WTC11 (cell line): ENCODE data around the gene GPR162.

ENCODE experiments used
- ATF1 ChIP-seq: sonication (generic); formaldehyde crosslinking; IDR thresholded peaks from 2 replicates; pipeline ENCODE4 v1.8.1; 2023; ENCODE audit warnings: mild to moderate bottlenecking, moderate library complexity, missing genetic modification reagents
- NR1H2 ChIP-seq: sonication (generic); formaldehyde crosslinking; IDR thresholded peaks from 2 replicates; pipeline ENCODE4 v1.9.0; 2021; ENCODE audit warnings: mild to moderate bottlenecking, moderate library complexity, missing genetic modification reagents
- OVOL2 ChIP-seq: fragments of 250-450 bp; sonication (Bioruptor Pico); IDR thresholded peaks from 2 replicates; pipeline ENCODE4 v1.9.0; 2021; ENCODE audit warnings: mild to moderate bottlenecking, borderline replicate concordance
- ZBTB21 ChIP-seq: sonication (generic); formaldehyde crosslinking; IDR thresholded peaks from 2 replicates; pipeline ENCODE4 v1.8.1; 2023; ENCODE audit warnings: mild to moderate bottlenecking, missing genetic modification reagents, borderline replicate concordance
- TF ChIP-seq, protein P1 (sequence below): sonication (generic); formaldehyde crosslinking; IDR thresholded peaks from 2 replicates; pipeline ENCODE4 v1.8.0; 2022; ENCODE audit warnings: mild to moderate bottlenecking, missing genetic modification reagents
- TF ChIP-seq, protein P2 (sequence below): fragments of 200-600 bp; IDR thresholded peaks from 2 replicates; pipeline ENCODE4 v1.8.0; 2022; ENCODE audit warnings: antibody characterized with exemption
- TF ChIP-seq, protein P3 (sequence below): sonication (generic); formaldehyde crosslinking; conservative IDR thresholded peaks from 2 replicates; pipeline ENCODE4 v1.8.1; 2022; ENCODE audit warnings: mild to moderate bottlenecking, missing genetic modification reagents
- TF ChIP-seq, protein P4 (sequence below): sonication (generic); formaldehyde crosslinking; IDR thresholded peaks from 2 replicates; pipeline ENCODE4 v1.8.0; 2022; ENCODE audit warnings: mild to moderate bottlenecking, missing genetic modification reagents
- TF ChIP-seq, protein P5 (sequence below): sonication (generic); formaldehyde crosslinking; IDR thresholded peaks from 2 replicates; pipeline ENCODE4 v1.8.1; 2023; ENCODE audit warnings: mild to moderate bottlenecking, missing genetic modification reagents, moderate library complexity

DNA sequence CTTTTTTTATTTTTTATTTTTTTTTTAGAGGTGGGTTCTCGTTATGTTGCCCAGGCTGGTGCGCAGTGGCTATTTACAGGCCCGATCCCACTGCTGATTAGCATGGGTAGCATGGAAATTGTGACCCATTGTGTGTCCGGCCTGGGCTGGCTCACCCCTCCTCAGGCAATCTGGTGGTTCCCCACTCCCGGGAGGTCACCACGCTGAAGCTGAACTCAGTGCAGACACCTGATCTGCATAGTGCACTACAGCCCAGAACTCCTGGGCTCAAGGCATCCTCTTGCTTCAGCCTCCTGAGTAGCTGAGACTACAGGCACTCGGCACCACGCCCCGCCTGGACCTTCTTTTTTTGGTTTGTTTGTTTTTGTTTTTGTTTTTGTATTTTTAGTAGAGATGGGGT lies 37.8 kb upstream of the GPR162 start:
- TF ChIP-seq, protein P1, sequence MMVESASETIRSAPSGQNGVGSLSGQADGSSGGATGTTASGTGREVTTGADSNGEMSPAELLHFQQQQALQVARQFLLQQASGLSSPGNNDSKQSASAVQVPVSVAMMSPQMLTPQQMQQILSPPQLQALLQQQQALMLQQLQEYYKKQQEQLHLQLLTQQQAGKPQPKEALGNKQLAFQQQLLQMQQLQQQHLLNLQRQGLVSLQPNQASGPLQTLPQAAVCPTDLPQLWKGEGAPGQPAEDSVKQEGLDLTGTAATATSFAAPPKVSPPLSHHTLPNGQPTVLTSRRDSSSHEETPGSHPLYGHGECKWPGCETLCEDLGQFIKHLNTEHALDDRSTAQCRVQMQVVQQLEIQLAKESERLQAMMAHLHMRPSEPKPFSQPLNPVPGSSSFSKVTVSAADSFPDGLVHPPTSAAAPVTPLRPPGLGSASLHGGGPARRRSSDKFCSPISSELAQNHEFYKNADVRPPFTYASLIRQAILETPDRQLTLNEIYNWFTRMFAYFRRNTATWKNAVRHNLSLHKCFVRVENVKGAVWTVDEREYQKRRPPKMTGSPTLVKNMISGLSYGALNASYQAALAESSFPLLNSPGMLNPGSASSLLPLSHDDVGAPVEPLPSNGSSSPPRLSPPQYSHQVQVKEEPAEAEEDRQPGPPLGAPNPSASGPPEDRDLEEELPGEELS (CRISPR knock-in tag): no peak
- TF ChIP-seq, protein P2, sequence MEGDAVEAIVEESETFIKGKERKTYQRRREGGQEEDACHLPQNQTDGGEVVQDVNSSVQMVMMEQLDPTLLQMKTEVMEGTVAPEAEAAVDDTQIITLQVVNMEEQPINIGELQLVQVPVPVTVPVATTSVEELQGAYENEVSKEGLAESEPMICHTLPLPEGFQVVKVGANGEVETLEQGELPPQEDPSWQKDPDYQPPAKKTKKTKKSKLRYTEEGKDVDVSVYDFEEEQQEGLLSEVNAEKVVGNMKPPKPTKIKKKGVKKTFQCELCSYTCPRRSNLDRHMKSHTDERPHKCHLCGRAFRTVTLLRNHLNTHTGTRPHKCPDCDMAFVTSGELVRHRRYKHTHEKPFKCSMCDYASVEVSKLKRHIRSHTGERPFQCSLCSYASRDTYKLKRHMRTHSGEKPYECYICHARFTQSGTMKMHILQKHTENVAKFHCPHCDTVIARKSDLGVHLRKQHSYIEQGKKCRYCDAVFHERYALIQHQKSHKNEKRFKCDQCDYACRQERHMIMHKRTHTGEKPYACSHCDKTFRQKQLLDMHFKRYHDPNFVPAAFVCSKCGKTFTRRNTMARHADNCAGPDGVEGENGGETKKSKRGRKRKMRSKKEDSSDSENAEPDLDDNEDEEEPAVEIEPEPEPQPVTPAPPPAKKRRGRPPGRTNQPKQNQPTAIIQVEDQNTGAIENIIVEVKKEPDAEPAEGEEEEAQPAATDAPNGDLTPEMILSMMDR: no peak
- TF ChIP-seq, protein P3, sequence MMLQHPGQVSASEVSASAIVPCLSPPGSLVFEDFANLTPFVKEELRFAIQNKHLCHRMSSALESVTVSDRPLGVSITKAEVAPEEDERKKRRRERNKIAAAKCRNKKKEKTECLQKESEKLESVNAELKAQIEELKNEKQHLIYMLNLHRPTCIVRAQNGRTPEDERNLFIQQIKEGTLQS (CRISPR knock-in tag): no peak
- TF ChIP-seq NR1H2 (CRISPR knock-in tag): no peak
- TF ChIP-seq OVOL2: no peak
- TF ChIP-seq ATF1: no peak
- no peak for TF ChIP-seq ZBTB21
- TF ChIP-seq, protein P4, sequence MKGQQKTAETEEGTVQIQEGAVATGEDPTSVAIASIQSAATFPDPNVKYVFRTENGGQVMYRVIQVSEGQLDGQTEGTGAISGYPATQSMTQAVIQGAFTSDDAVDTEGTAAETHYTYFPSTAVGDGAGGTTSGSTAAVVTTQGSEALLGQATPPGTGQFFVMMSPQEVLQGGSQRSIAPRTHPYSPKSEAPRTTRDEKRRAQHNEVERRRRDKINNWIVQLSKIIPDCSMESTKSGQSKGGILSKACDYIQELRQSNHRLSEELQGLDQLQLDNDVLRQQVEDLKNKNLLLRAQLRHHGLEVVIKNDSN: no peak
- TF ChIP-seq, protein P5, sequence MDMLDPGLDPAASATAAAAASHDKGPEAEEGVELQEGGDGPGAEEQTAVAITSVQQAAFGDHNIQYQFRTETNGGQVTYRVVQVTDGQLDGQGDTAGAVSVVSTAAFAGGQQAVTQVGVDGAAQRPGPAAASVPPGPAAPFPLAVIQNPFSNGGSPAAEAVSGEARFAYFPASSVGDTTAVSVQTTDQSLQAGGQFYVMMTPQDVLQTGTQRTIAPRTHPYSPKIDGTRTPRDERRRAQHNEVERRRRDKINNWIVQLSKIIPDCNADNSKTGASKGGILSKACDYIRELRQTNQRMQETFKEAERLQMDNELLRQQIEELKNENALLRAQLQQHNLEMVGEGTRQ: no peak
